Gastroesophageal sphincter (tissue), 4 donors: ENCODE measurements around the gene PSMD8. TPM values are rescaled to one million over a fixed set of nuclear protein-coding genes. Genes with fewer than 3 reads are reported as not detected.

Source experiments
- ATAC-seq: fragments of 150-250 bp; one replicate; pipeline ENCODE4 v1.9.1; 2016; ENCODE audit warnings: mild to moderate bottlenecking, moderate library complexity
- H3K27ac ChIP-seq, 4 donors: fragments of 200-600 bp; sonication (generic) in 3 of 4; 1 replicate in 3 of 4; 2 replicates in 1 of 4; pipeline ENCODE4 v1.5.1; 2016 to 2019
- H3K27me3 ChIP-seq: fragments of 200-600 bp; sonication (generic); one replicate; pipeline ENCODE4 v1.5.1; 2019
- H3K36me3 ChIP-seq, 2 donors: fragments of 200-600 bp; sonication (generic); one replicate each; pipeline ENCODE4 v1.5.1; 2019; ENCODE audit warnings: control low read depth in 1 of 2
- H3K4me1 ChIP-seq, 3 donors: fragments of 200-600 bp; sonication (generic); 1 replicate in 2 of 3; 2 replicates in 1 of 3; pipeline ENCODE4 v1.5.1; 2016 to 2019; ENCODE audit warnings: control low read depth in 2 of 3
- H3K4me3 ChIP-seq, 2 donors: fragments of 200-600 bp; sonication (generic); one replicate each; pipeline ENCODE4 v1.5.1; 2019; ENCODE audit warnings: mild to moderate bottlenecking in 1 of 2, moderate library complexity in 1 of 2
- H3K9me3 ChIP-seq, 3 donors: fragments of 200-600 bp; sonication (generic); one replicate each; pipeline ENCODE4 v1.5.1; 2017 to 2019; ENCODE audit warnings: control low read depth in 2 of 3
- EP300 ChIP-seq: sonication (generic); formaldehyde crosslinking; IDR thresholded peaks from one replicate; pipeline ENCODE4 v1.6.1; 2017; ENCODE audit warnings: antibody characterized with exemption, mild to moderate bottlenecking
- POLR2A ChIP-seq, 2 donors: fragments of 450-650 bp; IDR thresholded peaks; one replicate each; pipeline ENCODE4 v1.6.1; 2017; ENCODE audit warnings: antibody characterized with exemption in 2 of 2, mild to moderate bottlenecking in 2 of 2, moderate library complexity in 1 of 2
- POLR2AphosphoS5 ChIP-seq: sonication (generic); formaldehyde crosslinking; IDR thresholded peaks from one replicate; pipeline ENCODE4 v1.6.1; 2017; ENCODE audit warnings: antibody characterized with exemption
- WGBS, 2 donors: methylation state at CpG; one replicate each; pipeline ENCODE4 v1.1.5; 2018; ENCODE audit warnings: low coverage in 1 of 2; 5-methylcytosine and 5-hydroxymethylcytosine counted together
- total RNA-seq, 4 donors: library from RNA; depleted of rRNA; stranded (reverse); fragments of >200 nt; gene quantifications; one replicate each; pipeline ENCODE4 v1.1.0, GENCODE V29; 2016
- TF ChIP-seq, protein P1 (sequence below), 4 experiments: fragments of 200-600 bp in 2 of 4; fragments of 450-650 bp in 2 of 4; sonication (generic) in 1 of 4; IDR thresholded peaks; one replicate each; pipeline ENCODE4 v1.5.1; 2017 to 2019; ENCODE audit warnings: antibody characterized with exemption in 4 of 4, mild to moderate bottlenecking in 2 of 4, moderate library complexity in 2 of 4

Gene PSMD8
- total RNA-seq, 4 donors from 2014 or later, result 161 to 208 (median 171) TPM

DNA sequence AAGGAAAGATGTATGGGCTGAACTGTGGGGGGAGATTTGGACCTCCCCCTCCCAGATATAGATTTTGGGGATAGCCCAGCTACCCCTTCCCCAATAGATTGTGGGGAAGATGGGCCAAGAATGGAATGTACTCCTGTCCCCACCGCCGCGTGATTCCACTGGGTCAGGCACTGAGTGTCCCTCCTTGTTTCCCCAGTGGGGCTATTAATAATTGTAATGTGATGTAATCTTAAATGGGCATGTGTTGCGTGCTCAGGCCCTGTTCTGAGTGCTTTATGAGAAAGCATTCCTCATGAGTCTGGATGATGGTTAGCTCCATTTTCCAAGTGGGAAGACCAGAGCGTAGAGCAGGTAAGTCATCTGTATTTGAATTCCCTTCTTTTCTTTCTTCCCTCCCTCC is 1.4 kb downstream of the PSMD8 start:
- Histone ChIP-seq H3K27me3 (no peaks in the 10 kb centered on the region), H3K36me3 (peaks cover 0 to 46% of the 10 kb centered on the region in 2 donors), H3K27ac (no peak overlapping the region), H3K4me1 (peaks cover 8 to 32% (median 16%) of the 10 kb centered on the region in 3 donors), H3K4me3 (peak overlapping the region; percentile 73 to 92), H3K9me3 (no peaks in the 10 kb centered on the region)
- 64% methylated on average over 5 of the region's 5 CpGs; no CpG with 5 or more reads in 1 of the 2 donors for WGBS, 2 donors
- TF ChIP-seq POLR2A (IDR thresholded peaks at IDR 0.05) (no peak), POLR2AphosphoS5 (no peak), EP300 (no peak)
- TF ChIP-seq, protein P1, sequence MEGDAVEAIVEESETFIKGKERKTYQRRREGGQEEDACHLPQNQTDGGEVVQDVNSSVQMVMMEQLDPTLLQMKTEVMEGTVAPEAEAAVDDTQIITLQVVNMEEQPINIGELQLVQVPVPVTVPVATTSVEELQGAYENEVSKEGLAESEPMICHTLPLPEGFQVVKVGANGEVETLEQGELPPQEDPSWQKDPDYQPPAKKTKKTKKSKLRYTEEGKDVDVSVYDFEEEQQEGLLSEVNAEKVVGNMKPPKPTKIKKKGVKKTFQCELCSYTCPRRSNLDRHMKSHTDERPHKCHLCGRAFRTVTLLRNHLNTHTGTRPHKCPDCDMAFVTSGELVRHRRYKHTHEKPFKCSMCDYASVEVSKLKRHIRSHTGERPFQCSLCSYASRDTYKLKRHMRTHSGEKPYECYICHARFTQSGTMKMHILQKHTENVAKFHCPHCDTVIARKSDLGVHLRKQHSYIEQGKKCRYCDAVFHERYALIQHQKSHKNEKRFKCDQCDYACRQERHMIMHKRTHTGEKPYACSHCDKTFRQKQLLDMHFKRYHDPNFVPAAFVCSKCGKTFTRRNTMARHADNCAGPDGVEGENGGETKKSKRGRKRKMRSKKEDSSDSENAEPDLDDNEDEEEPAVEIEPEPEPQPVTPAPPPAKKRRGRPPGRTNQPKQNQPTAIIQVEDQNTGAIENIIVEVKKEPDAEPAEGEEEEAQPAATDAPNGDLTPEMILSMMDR (IDR thresholded peaks at IDR 0.05), result no peak
- no peak for ATAC-seq

DNA sequence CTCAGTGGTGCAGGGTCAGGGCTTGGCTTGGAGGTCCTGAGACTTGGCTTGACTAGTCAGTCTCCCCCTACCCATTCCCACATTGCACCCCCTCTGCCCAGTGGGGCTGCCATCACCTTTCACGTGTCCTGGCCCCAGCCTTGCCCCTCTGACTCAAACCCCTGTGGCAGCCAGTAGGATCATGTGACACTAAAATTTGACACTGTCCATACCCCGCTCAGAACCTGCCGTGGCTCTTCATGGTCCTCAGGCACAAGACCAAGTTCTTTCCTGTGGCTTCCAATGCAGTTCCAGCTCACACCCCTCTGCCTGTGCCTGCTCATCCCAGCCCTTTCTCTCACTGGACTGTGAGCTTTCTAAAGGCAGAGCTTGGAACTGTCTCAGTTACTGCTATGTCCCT is 2.2 kb downstream of the PSMD8 start:
- no peak overlapping the region for H3K27ac ChIP-seq
- 40 to 44% methylated on average over 1 of the region's 3 CpGs for WGBS, 2 donors
- H3K27me3 ChIP-seq, result no peaks in the 10 kb centered on the region
- peaks cover 0 to 55% of the 10 kb centered on the region in 2 donors for H3K36me3 ChIP-seq
- no peak overlapping the region for H3K4me3 ChIP-seq
- no peak for ATAC-seq
- H3K9me3 ChIP-seq, result no peaks in the 10 kb centered on the region
- peaks cover 8 to 32% (median 16%) of the 10 kb centered on the region in 3 donors for H3K4me1 ChIP-seq
- TF ChIP-seq EP300 (no peak), POLR2AphosphoS5 (no peak), POLR2A (IDR thresholded peaks at IDR 0.05) (no peak)
- TF ChIP-seq, protein P1 (IDR thresholded peaks at IDR 0.05), result no peak

DNA sequence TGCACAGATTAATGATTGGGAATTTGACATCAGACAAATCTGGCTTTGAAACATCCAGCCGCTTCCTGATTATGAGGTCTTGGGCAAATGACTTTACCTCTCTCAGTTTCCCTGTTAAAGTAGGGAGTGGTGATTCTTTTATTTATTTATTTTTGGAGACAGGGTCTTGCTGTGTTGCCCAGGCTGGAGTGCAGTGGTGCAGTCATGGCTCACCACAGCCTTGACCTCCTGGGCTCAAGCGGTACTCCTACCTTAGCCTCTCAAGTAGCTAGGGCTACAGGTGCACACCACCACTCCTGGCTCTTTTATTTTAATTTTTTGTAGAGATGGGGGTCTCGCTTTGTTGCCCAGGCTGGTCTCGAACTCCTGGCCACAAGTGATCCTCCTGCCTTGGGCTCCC is 2.7 kb downstream of the PSMD8 start:
- H3K27me3 ChIP-seq, result peaks cover 1% of the 10 kb centered on the region
- no peak overlapping the region for H3K27ac ChIP-seq
- WGBS, 2 donors, result 92 to 100% methylated on average over 1 to 2 of the region's 4 CpGs
- no peak overlapping the region for H3K4me3 ChIP-seq
- ATAC-seq, result no peak
- TF ChIP-seq POLR2A (IDR thresholded peaks at IDR 0.05) (no peak), POLR2AphosphoS5 (no peak), EP300 (no peak)
- TF ChIP-seq, protein P1 (IDR thresholded peaks at IDR 0.05), result no peak
- H3K36me3 ChIP-seq, result peaks cover 0 to 59% of the 10 kb centered on the region in 2 donors
- H3K4me1 ChIP-seq, result peaks cover 8 to 32% (median 16%) of the 10 kb centered on the region in 3 donors
- no peaks in the 10 kb centered on the region for H3K9me3 ChIP-seq

DNA sequence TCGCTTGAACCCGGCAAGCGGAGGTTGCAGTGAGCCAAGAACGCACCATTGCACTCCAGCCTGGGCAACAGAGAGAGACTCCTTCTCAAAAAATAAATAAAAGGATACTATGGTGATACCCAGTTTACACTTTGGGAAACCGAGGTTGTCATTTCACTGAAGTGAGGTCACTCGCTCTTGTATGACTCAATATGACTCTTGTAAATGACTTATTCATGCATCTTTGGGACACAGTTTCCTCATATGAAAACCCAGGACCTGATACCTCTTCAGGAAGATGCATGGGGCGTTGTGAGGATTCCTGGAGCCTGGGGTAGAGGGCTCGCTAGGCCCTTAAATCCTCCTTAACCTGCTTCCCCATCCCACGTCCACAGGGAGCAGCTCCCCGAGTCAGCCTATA is 4.5 kb downstream of the PSMD8 start:
- Histone ChIP-seq H3K4me3 (no peak overlapping the region), H3K9me3 (no peaks in the 10 kb centered on the region), H3K27ac (no peak overlapping the region), H3K4me1 (peaks cover 8 to 30% (median 16%) of the 10 kb centered on the region in 3 donors), H3K36me3 (peaks cover 0 to 78% of the 10 kb centered on the region in 2 donors), H3K27me3 (peaks cover 17% of the 10 kb centered on the region)
- ATAC-seq, result no peak
- WGBS, 2 donors, result 90 to 93% methylated on average over 2 to 6 of the region's 10 CpGs
- TF ChIP-seq EP300 (no peak), POLR2AphosphoS5 (no peak), POLR2A (IDR thresholded peaks at IDR 0.05) (no peak)
- TF ChIP-seq, protein P1 (IDR thresholded peaks at IDR 0.05), result no peak

DNA sequence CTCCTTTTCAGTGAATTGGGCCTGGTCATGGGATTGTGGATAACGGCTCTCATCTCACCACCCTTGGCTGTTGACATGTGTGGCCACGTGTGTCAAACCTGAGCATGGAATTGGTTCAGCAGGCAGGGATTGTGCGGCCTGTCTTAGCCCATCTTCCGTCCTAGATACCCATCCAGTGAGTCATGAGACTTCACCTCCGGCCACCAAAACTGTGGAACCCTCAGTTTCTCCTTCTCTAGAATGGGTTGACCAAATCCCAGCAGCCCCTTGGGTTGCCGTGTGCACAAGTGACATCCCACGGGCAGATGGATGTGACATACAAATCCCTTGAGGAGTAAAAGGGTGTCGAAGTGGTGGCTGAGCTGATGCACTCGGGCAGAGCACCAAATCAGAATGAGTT is 6.8 kb downstream of the PSMD8 start:
- ATAC-seq, result no peak
- TF ChIP-seq, protein P1 (IDR thresholded peaks at IDR 0.05), result no peak
- TF ChIP-seq POLR2AphosphoS5, result no peak
- TF ChIP-seq POLR2A (IDR thresholded peaks at IDR 0.05), result no peak
- no peak for TF ChIP-seq EP300
- Histone ChIP-seq H3K36me3 (peaks cover 0 to 98% of the 10 kb centered on the region in 2 donors), H3K27me3 (peaks cover 40% of the 10 kb centered on the region), H3K4me3 (no peak overlapping the region), H3K4me1 (peaks cover under 1 to 18% (median 7%) of the 10 kb centered on the region in 3 donors), H3K9me3 (no peaks in the 10 kb centered on the region), H3K27ac (no peak overlapping the region)
- WGBS, 2 donors, result 86 to 95% methylated on average over 4 to 6 of the region's 9 CpGs
